C4-2B (cell line): ENCODE results near the gene MIGA2.

Source experiments
- CTCF ChIP-seq: fragments of 450-650 bp; conservative IDR thresholded peaks from 2 replicates; pipeline ENCODE4 v1.5.1; 2017; ENCODE audit warnings: mild to moderate bottlenecking
- ZFX ChIP-seq: fragments of 450-650 bp; IDR thresholded peaks from 2 replicates; pipeline ENCODE4 v1.6.1; 2017

- TF ChIP-seq CTCF (no peak), ZFX (no peak)
These were observed 3.2 kb upstream of the MIGA2 start for GRCh38 chr9:129033216-129033615.
